Erythroblast (primary cell): ENCODE data around the gene LY6G6C.

Experiments
- GATA1 ChIP-seq: IDR thresholded peaks from 2 replicates; pipeline ENCODE4 v1.6.1; 2011; ENCODE audit warnings: low read depth, mild to moderate bottlenecking, control low read depth, low read length, moderate library complexity
- POLR2A ChIP-seq: IDR thresholded peaks from 2 replicates; pipeline ENCODE4 v1.6.1; 2011; ENCODE audit warnings: mild to moderate bottlenecking, low read length

DNA sequence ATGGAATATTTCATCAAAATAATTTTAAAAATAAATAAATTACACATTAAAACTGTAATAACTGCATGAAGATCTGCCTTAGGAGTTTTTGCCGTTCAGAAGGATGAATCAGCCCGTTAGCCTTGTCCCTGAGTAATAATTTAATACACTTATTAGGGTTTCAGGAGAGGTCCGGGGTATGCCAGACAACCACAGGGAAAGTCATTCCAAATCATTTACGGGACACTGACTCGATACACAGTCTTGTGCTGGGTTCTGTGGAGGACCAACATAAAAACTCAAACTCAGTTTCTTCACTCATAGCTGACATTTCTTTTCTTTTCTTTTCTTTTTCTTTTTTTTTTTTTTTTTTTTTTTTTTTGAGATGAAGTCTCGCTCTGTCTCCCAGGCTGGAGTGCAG, 15.6 kb downstream of the LY6G6C start:
- no peak for TF ChIP-seq POLR2A
- no peak for TF ChIP-seq GATA1
